Smooth muscle cell (in vitro differentiated cells): Measurements from ENCODE around the gene OR56B4. TPM values are rescaled to one million over a fixed set of nuclear protein-coding genes. Genes with fewer than 3 reads are reported as not detected.

Source experiments
- DNase-seq: peaks from one replicate; lab custom pipeline; 2025; ENCODE audit not compliant: unreplicated experiment; lab: John Stamatoyannopoulos, UW
- H2AFZ ChIP-seq: fragments of 200-600 bp; sonication (generic); 2 replicates; pipeline ENCODE4 v1.6.0; 2016; ENCODE audit warnings: antibody characterized with exemption, low read depth, mild to moderate bottlenecking
- H3F3A ChIP-seq: fragments of 200-600 bp; sonication (generic); 2 replicates; pipeline ENCODE4 v1.6.0; 2017; ENCODE audit warnings: antibody characterized with exemption, low read depth
- H3K27ac ChIP-seq: fragments of 200-600 bp; sonication (generic); 2 replicates; pipeline ENCODE4 v1.5.1; 2016; ENCODE audit warnings: low read depth, mild to moderate bottlenecking
- H3K27me3 ChIP-seq: fragments of 200-600 bp; sonication (generic); 2 replicates; pipeline ENCODE4 v1.6.1; 2016; ENCODE audit warnings: low read depth, mild to moderate bottlenecking
- H3K36me3 ChIP-seq: fragments of 200-600 bp; sonication (generic); 2 replicates; pipeline ENCODE4 v1.5.1; 2016; ENCODE audit warnings: low read depth
- H3K4me1 ChIP-seq: fragments of 200-600 bp; sonication (generic); 2 replicates; pipeline ENCODE4 v1.5.1; 2016; ENCODE audit warnings: low read depth
- H3K4me2 ChIP-seq: fragments of 200-600 bp; sonication (generic); 2 replicates; pipeline ENCODE4 v1.6.0; 2016; ENCODE audit warnings: mild to moderate bottlenecking
- H3K4me3 ChIP-seq: fragments of 200-600 bp; sonication (generic); 2 replicates; pipeline ENCODE4 v1.5.1; 2016; ENCODE audit warnings: mild to moderate bottlenecking
- H3K79me2 ChIP-seq: fragments of 200-600 bp; sonication (generic); 2 replicates; pipeline ENCODE4 v1.6.0; 2016; ENCODE audit warnings: low read depth, mild to moderate bottlenecking
- H3K9ac ChIP-seq: fragments of 200-600 bp; sonication (generic); 2 replicates; pipeline ENCODE4 v1.6.0; 2016; ENCODE audit warnings: low read depth
- H3K9me3 ChIP-seq: fragments of 200-600 bp; sonication (generic); replicated peaks from 2 replicates; pipeline ENCODE4 v1.5.1; 2016; ENCODE audit warnings: low read depth
- H4K20me1 ChIP-seq: fragments of 200-600 bp; sonication (generic); 2 replicates; pipeline ENCODE4 v1.6.0; 2016; ENCODE audit warnings: low read depth
- WGBS: methylation state at CpG from one replicate; pipeline ENCODE4 v1.1.7; 2016; ENCODE audit warnings: low lambda C conversion rate; 5-methylcytosine and 5-hydroxymethylcytosine counted together
- polyA plus RNA-seq: library from polyadenylated mRNA; unstranded; fragments of >200 nt; fragmentation: Nextera tagmentation; extraction: Ambion mirVana; gene quantifications from 2 replicates; pipeline ENCODE4 v1.2.1, GENCODE V29; 2016
- total RNA-seq: library from RNA; depleted of rRNA; stranded (reverse); fragments of >200 nt; gene quantifications from 2 replicates; pipeline ENCODE4 v1.2.3, GENCODE V29; 2014
- TF ChIP-seq, protein P1 (sequence below): fragments of 200-600 bp; sonication (generic); IDR thresholded peaks from 2 replicates; pipeline ENCODE4 v1.5.1; 2017; ENCODE audit warnings: borderline replicate concordance, mild to moderate bottlenecking, antibody characterized with exemption; ENCODE audit not compliant: insufficient read depth, poor library complexity, severe bottlenecking

OR56B4 gene
- total and polyA plus RNA-seq, 2 experiments from 2014 or later, result not detected

DNA sequence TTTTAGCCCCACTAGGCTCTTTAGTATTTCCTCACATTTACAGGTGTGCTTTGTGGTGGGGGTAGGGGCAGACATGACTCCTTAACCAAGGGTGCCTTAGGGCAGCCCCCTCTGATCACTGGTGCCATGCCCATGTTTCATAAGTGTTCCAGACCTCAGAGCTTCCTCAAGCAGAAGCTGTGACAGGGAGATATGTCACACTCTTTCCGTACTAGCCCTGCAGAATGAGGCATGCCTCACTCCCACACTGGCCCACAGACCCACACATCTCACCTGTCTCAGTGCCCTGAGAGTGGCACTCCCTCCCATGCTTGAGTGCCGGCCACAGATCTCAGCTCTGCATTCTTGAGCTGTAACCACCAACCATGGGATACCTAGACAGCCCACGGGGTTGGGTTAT is 22.9 kb upstream of the OR56B4 start:
- 87% methylated on average over 3 of the region's 3 CpGs for WGBS
- no peaks in the 10 kb centered on the region for H3K79me2 ChIP-seq

DNA sequence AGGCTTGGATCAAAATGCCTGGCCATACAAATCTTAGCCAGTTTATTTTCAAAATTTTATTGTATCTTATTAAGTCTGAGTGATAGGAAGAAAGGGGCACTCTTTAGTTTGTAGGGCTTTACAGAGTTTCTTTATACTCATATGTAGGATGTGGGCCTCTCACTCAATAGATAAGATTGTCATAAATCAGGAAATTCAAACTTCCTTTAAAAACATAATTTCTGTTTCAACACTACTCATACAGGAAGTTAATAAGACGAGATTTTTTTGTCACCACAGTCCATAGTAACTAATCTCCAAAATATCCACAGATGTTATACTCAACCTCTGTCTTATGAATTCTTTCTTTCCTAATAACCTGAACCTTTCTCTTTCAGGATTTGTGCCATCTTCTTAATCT is 13.3 kb upstream of the OR56B4 start:
- no peaks in the 10 kb centered on the region for H3K4me1 ChIP-seq
- H3F3A ChIP-seq, result no peaks in the 10 kb centered on the region
- no peak overlapping the region for H2AFZ ChIP-seq
- 69% methylated on average over 1 of the region's 1 CpG for WGBS
- H3K9ac ChIP-seq, result no peak overlapping the region
- no peak overlapping the region for H3K4me3 ChIP-seq
- no peaks in the 10 kb centered on the region for H4K20me1 ChIP-seq
- no peaks in the 10 kb centered on the region for H3K79me2 ChIP-seq
- no peak overlapping the region for H3K27ac ChIP-seq
- no peak overlapping the region for H3K4me2 ChIP-seq
- no peak for DNase-seq
- no peaks in the 10 kb centered on the region for H3K9me3 ChIP-seq
- TF ChIP-seq, protein P1, sequence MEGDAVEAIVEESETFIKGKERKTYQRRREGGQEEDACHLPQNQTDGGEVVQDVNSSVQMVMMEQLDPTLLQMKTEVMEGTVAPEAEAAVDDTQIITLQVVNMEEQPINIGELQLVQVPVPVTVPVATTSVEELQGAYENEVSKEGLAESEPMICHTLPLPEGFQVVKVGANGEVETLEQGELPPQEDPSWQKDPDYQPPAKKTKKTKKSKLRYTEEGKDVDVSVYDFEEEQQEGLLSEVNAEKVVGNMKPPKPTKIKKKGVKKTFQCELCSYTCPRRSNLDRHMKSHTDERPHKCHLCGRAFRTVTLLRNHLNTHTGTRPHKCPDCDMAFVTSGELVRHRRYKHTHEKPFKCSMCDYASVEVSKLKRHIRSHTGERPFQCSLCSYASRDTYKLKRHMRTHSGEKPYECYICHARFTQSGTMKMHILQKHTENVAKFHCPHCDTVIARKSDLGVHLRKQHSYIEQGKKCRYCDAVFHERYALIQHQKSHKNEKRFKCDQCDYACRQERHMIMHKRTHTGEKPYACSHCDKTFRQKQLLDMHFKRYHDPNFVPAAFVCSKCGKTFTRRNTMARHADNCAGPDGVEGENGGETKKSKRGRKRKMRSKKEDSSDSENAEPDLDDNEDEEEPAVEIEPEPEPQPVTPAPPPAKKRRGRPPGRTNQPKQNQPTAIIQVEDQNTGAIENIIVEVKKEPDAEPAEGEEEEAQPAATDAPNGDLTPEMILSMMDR, result no peak
- no peaks in the 10 kb centered on the region for H3K27me3 ChIP-seq
- no peaks in the 10 kb centered on the region for H3K36me3 ChIP-seq

More for the DNA sequence above, 22.9 kb upstream of the OR56B4 start:
- no peak overlapping the region for H3K27ac ChIP-seq
- H3K9me3 ChIP-seq, result no peaks in the 10 kb centered on the region
- no peak overlapping the region for H3K9ac ChIP-seq
- no peak overlapping the region for H3K4me2 ChIP-seq
- H3K27me3 ChIP-seq, result no peaks in the 10 kb centered on the region
- no peaks in the 10 kb centered on the region for H4K20me1 ChIP-seq
- no peak overlapping the region for H3K4me3 ChIP-seq
- DNase-seq, result no peak
- no peak overlapping the region for H2AFZ ChIP-seq
- no peaks in the 10 kb centered on the region for H3K4me1 ChIP-seq
- TF ChIP-seq, protein P1, result no peak
- H3K36me3 ChIP-seq, result no peaks in the 10 kb centered on the region
- no peaks in the 10 kb centered on the region for H3F3A ChIP-seq

DNA sequence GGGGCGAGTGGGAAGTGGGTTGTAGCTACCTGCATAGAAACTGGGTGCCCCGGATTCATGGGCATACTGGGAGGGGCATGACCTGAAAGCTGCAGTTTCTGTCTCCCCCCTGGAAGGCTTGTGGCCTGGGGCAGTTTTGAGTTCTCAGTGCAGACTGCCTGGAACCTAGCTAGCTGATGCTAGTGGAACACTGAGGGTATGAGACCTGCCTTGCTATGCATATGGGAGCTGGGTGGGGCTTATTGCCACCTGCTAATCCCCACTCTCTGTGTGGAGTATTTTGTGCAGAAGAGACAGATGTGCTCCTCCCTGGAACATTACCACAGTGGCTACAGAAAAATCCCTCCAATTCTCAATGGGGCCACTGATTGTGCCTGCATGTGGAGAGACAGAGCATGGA is 11.7 kb upstream of the OR56B4 start:
- DNase-seq, result no peak
- Histone ChIP-seq H3K4me3 (no peak overlapping the region), H3K27ac (no peak overlapping the region), H3K27me3 (no peaks in the 10 kb centered on the region), H3K79me2 (no peaks in the 10 kb centered on the region), H3F3A (no peaks in the 10 kb centered on the region), H2AFZ (no peak overlapping the region), H3K4me2 (no peak overlapping the region), H4K20me1 (no peaks in the 10 kb centered on the region), H3K9ac (no peak overlapping the region), H3K4me1 (no peaks in the 10 kb centered on the region), H3K36me3 (no peaks in the 10 kb centered on the region), H3K9me3 (no peaks in the 10 kb centered on the region)
- TF ChIP-seq, protein P1, result no peak
- 69% methylated on average over 2 of the region's 2 CpGs for WGBS

DNA sequence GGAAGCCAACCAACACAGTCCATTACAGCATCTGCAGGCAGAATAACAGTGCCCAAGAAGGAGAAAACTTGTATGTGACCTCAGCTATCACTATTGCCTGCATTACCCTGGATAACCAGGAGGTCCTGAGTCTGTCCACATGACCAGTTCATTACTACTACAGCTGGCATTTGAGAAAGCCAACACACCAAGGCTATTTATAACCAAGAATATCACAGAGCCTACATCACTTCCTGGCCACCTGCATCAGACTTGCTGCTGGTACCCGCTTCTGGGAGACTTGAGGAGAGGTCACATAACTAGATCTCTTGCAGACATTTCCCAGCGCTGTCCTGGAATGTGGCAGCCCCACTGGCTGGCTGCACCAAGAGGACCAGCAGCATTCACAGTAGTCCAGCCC is 11.1 kb upstream of the OR56B4 start:
- Histone ChIP-seq H4K20me1 (no peaks in the 10 kb centered on the region), H3K9me3 (no peaks in the 10 kb centered on the region), H3K27me3 (no peaks in the 10 kb centered on the region), H3K4me2 (no peak overlapping the region), H3K4me3 (no peak overlapping the region), H3K9ac (no peak overlapping the region), H3K36me3 (no peaks in the 10 kb centered on the region), H2AFZ (no peak overlapping the region), H3K27ac (no peak overlapping the region), H3K4me1 (no peaks in the 10 kb centered on the region), H3F3A (no peaks in the 10 kb centered on the region), H3K79me2 (no peaks in the 10 kb centered on the region)
- 83% methylated on average over 2 of the region's 2 CpGs for WGBS
- DNase-seq, result no peak
- TF ChIP-seq, protein P1, result no peak
